GM21526 (cell line): ENCODE data around the gene SYT11.
A peak's percentile ranks its signal among the peaks of the same experiment; 100 is the strongest.
"Not testable (repeated sequence)": the region's sequence is repeated elsewhere in the genome, so short reads cannot be mapped to it uniquely, and the experiment has no call there.

ENCODE experiments used
- ATAC-seq: cut with Tn5 transposase; IDR thresholded peaks from one replicate; pipeline ENCODE4 v1.9.1; 2021; ENCODE audit warnings: moderate library complexity; ENCODE audit not compliant: unreplicated experiment, low FRiP score

SYT11 gene

GRCh38 chr1:155895617-155896016 is 36.2 kb downstream of the SYT11 start:
- ATAC-seq, result not testable (repeated sequence)

GRCh38 chr1:155896476-155896875 is 37.1 kb downstream of the SYT11 start:
- ATAC-seq, result not testable (repeated sequence)

DNA sequence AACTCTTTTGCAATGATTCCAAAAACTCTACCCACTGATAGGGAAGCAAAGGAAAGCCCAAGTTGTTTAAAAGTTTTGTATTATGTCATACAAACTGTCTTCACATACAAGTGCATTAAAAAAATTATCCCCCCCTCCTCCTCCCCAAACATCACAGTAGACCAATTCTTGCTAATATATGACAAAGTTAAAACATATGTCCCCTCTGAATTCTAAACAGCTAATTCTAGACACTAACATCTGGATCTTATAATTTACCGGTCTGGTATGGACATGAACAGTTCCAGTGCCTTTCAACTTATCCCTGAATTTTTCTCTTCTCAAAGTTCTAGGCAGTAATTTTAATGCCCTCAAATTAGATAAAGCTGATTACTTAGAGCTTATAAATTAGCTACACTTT is 38.4 kb downstream of the SYT11 start:
- no peak for ATAC-seq

DNA sequence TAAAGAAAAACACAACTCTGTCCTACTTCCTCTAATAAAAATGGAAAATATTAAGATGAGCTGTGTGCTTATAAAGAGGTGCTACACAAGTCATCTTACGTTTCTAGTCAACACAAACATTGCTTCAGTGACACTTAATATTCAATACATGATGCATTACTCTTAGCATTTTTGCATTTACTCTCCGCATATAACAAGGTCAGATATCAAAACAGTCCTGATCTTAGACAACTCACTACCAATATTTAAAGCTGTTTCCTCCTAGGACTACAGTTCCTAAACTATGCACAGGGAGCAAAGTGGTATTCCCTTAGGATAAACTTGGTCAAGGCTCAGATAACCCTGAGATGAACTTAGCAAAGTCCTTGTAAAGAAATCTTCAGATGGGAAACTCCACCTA is 39.5 kb downstream of the SYT11 start:
- ATAC-seq, result no peak

- no peak for ATAC-seq
Measured at GRCh38 chr1:155899683-155900082, 40.3 kb downstream of the SYT11 start.

DNA sequence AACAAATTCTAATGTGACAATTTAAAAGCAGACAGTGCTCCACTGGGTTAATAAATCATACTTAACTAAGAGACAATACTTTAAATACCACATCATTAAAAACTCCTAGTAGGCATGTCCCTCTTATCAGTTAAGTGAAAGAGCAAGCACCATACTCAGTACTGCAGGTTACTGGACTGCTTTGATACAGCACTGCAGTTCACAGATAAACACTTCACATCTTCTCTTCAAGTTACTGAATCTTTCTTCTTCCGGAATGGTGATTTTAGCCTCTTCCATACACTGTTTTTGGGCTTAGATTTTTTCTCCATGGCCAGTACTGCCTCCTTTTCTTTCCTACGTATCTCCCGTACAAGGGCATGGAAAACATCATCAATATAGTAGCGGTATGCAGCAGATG is 40.8 kb downstream of the SYT11 start:
- ATAC-seq, result no peak

DNA sequence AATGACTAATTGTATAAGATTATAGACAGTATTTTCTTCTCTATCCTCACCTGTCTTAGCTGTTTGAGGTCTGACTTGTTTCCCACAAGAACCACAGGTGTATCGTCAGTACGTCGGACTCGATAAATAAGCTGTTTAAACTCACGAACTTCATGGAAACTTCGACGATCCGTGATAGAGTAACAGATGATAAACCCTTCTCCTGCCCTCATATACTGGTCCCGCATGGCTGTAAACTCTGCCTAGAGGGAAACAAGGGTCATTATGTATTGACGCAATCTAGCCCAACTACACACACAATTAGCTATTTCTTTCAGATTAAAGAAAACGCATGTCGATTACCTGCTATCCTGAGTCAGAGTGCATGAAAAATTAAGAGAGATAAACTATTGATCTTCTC is 44.9 kb downstream of the SYT11 start:
- no peak for ATAC-seq

DNA sequence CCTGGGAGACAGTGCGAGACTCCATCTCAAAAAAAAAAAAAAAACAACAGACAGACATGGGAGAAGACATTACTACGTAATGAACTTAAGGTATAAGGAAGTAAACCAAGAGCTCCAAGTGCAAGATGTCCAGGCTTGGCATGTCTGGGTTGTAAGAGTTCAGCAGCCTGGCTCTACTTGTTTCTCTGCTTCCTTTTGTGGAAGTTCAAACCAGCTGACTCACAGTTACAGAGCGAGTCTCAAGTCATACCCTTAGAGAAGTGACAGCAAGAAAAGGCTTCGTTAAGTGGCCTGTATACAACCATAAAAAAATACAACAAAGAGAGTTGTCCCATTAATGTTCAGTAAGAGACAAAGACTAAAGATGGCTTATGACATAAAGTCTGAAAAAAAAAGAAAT is 50.5 kb downstream of the SYT11 start:
- ATAC-seq, result no peak

DNA sequence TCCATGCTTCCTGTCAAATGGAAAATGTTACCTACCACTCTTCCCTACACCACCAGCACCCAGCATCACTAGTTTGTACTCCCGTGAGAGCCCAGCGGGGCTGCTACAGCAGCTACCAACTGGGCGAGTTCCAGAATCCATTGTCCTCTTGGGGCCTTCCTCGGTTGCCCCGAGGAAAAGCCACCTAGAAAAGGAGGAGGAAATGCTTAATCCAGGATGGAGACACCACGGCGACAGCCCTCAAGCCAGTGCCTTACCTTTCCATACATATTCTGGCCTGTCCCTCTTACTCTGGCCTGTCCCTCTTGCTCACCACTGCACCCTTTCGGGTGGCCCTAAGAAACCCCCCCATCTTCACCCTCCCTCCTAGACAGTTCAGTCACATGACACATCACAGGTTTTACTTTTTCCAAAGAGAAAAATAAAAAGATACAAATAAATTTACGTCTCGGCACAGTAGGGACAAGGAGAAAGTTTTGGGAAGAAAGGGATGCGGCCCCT is 51.3 kb downstream of the SYT11 start:
- no peak for ATAC-seq

- ATAC-seq, result peak; percentile 81
Measured at GRCh38 chr1:155911156-155912055, 52.0 kb downstream of the SYT11 start, which contains the start of gene RIT1. Gene RIT1, minus strand, starts transcription at chr1:155911349. Its CDS starts 588 bp downstream, at chr1:155910761.

DNA sequence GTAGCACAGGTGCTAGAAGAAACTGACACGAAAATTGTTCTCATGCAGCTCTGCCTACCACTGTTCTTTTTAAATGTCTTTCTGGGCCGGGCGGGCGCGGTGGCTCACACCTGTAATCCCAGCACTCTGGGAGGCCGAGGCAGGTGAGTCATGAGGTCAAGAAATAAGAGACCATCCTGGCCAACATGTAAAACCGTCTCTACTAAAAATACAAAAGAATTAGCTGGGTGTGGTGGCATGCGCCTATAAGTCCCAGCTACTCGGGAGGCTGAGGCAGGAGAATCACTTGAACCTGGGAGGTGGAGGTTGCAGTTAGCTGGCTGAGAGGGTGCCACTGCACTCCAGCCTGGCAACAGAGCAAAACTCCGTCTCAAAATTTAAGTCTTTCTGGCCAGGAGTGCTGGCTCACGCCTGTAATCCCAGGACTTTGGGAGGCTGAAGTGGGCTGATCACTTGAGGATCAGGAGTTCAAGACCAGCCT is 52.7 kb downstream of the SYT11 start:
- no peak for ATAC-seq

GRCh38 chr1:155913969-155914757 is 54.8 kb downstream of the SYT11 start:
- ATAC-seq, result no peak

GRCh38 chr1:155918660-155919059 is 59.3 kb downstream of the SYT11 start:
- no peak for ATAC-seq

GRCh38 chr1:155919801-155920200 is 60.4 kb downstream of the SYT11 start:
- ATAC-seq, result no peak

DNA sequence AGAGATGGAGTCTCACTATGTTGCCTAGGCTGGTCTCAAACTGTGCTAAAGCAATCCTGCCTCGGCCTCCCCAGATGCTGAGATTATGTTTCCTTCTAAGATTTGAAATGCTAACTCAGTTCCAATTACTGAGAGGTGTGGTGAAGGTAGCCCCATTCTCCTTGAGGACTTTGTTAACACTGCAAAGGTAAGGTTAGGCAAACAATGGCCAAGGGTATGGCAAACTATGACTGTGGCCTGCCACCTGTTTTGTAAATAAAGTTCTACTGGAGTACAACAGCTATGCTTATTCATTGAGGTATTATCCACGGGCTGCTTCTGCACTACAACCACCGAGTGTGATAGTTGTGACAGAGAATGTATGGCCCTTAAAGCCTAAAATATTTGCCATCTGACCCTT is 61.4 kb downstream of the SYT11 start:
- ATAC-seq, result no peak

DNA sequence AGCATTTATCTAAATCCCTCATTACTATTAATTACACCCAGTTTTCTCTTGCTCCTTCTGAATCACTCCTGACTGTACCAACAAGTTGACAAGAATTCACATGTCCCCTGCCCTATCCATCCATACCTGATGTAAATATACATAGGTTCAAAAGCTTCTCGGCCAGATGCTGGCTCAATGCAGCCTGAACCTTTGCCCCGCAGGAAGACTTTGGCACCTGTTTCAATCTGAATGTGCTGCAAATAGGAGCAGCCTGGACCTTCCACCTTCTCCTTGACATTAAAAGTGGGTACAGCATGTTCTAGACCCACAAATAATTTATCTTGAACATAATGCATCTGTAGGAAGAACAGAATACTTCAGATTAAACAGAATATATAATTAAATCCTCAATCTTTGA is 66.1 kb downstream of the SYT11 start:
- ATAC-seq, result no peak

GRCh38 chr1:155929057-155929456 is 69.7 kb downstream of the SYT11 start:
- no peak for ATAC-seq

DNA sequence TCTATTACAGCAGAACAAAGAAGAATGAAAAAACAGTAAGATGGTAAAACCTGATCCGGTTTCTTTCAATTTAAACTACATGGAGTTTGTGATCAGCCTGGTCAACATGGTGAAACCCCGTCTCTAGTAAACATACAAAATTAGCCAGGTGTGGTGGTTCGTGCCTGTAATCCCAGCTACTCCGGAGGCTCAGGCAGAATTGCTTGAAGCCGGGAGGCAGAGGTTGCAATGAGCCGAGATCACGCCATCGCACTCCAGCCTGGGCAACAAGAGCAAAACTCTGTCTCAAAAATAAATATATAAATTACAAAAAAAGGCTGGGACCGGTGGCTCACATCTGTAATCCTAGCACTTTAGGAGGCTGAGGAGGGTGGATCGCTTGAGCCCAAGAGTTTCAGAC is 71.4 kb downstream of the SYT11 start:
- ATAC-seq, result not testable (repeated sequence)

DNA sequence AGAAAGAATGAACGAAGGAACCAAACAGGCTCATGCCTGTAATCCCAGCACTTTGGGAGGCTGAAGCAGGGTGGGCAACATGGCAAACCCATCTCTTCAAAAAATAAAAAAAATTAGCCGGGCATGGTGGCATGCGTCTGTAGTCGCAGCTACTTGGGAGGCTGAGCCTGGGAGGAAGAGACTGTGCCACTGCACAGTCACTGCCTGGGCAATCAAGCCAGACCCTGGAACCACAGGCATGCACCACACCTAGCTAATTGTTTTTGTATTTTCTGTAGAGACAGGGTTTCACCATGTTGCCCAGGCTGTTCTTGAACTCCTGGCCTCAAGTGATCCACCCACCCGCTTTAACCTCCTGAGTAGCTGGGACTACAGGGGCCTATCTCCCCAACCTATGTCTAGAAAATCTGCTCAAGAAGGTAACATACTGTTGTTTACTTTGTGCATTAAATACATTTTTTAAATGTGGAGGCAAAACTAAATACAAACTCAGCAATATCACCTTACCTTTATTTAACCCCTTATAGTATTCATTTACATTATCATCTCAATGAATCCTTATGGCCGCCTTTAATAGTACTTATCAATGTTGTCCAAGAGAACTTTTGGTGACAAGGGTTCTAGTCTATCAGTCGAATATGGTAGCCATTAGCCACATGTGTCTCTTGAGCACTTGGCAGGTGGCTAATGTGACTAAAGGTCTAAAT is 72.1 kb downstream of the SYT11 start:
- no peak for ATAC-seq

- ATAC-seq, result no peak
Measured at GRCh38 chr1:155932081-155932480, 72.7 kb downstream of the SYT11 start.

- no peak for ATAC-seq
Measured at GRCh38 chr1:155932487-155932886, 73.1 kb downstream of the SYT11 start.
